Neuronal stem cell (in vitro differentiated cells): Measurements from ENCODE around the gene MAP3K7CL.

Source experiments
- DNase-seq: peaks from one replicate; pipeline ENCODE4 v3.0.0-alpha.2; 2013; ENCODE audit warnings: low spot score
- H2AFZ ChIP-seq: one replicate; pipeline ENCODE4 v1.6.1; 2013; ENCODE audit warnings: mild to moderate bottlenecking, low read length, inconsistent platforms
- H2AK5ac ChIP-seq: 2 replicates; pipeline ENCODE4 v1.6.1; 2013; ENCODE audit warnings: low read depth, mild to moderate bottlenecking, inconsistent platforms, low read length, moderate library complexity, mixed read lengths
- H2BK120ac ChIP-seq: 2 replicates; pipeline ENCODE4 v1.6.1; 2013; ENCODE audit warnings: low read depth, mild to moderate bottlenecking, inconsistent platforms, low read length, moderate library complexity, mixed read lengths
- H2BK12ac ChIP-seq: one replicate; pipeline ENCODE4 v1.6.1; 2013; ENCODE audit warnings: low read length, inconsistent platforms
- H2BK15ac ChIP-seq: 2 replicates; pipeline ENCODE4 v1.6.1; 2013; ENCODE audit warnings: mild to moderate bottlenecking, low read length, inconsistent platforms, mixed read lengths
- H2BK5ac ChIP-seq: one replicate; pipeline ENCODE4 v1.6.1; 2013; ENCODE audit warnings: inconsistent platforms, mild to moderate bottlenecking, low read length, moderate library complexity
- H3K14ac ChIP-seq: one replicate; pipeline ENCODE4 v1.6.1; 2013; ENCODE audit warnings: low read length, inconsistent platforms
- H3K18ac ChIP-seq: 2 replicates; pipeline ENCODE4 v1.6.1; 2013; ENCODE audit warnings: low read length, inconsistent platforms
- H3K23ac ChIP-seq: 2 replicates; pipeline ENCODE4 v1.6.1; 2013; ENCODE audit warnings: low read depth, mild to moderate bottlenecking, mixed read lengths, low read length, inconsistent platforms; ENCODE audit not compliant: poor library complexity
- H3K27ac ChIP-seq: replicated peaks from 3 replicates; pipeline ENCODE4 v1.5.1; 2013; ENCODE audit warnings: low read length, inconsistent platforms
- H3K27me3 ChIP-seq, 3 experiments: 2 replicates each; pipeline ENCODE4 v1.6.1; 2013; ENCODE audit warnings: low read length in 3 of 3, mild to moderate bottlenecking in 2 of 3, inconsistent platforms in 1 of 3, low read depth in 1 of 3, mixed read lengths in 1 of 3, moderate library complexity in 1 of 3; ENCODE audit not compliant: control insufficient read depth in 3 of 3, insufficient read depth in 3 of 3
- H3K36me3 ChIP-seq, 2 donors: replicated peaks in 1 of 2; 2 replicates each; pipeline ENCODE4 v1.6.1; 2013; ENCODE audit warnings: low read length in 2 of 2; ENCODE audit not compliant: control insufficient read depth in 2 of 2, insufficient read depth in 2 of 2
- H3K4ac ChIP-seq: 2 replicates; pipeline ENCODE4 v1.6.1; 2013; ENCODE audit warnings: inconsistent platforms, mild to moderate bottlenecking, low read length, moderate library complexity
- H3K4me1 ChIP-seq, 2 donors: 1 replicate in 1 of 2; 2 replicates in 1 of 2; pipeline ENCODE4 v1.6.1; 2013; ENCODE audit warnings: low read length in 2 of 2, low read depth in 1 of 2; ENCODE audit not compliant: control insufficient read depth in 2 of 2, insufficient read depth in 1 of 2
- H3K4me2 ChIP-seq: one replicate; pipeline ENCODE4 v1.6.1; 2013; ENCODE audit warnings: mild to moderate bottlenecking, low read length, inconsistent platforms; ENCODE audit not compliant: insufficient read depth, poor library complexity, severe bottlenecking
- H3K4me3 ChIP-seq, 2 donors: 2 replicates each; pipeline ENCODE4 v1.5.1; 2013; ENCODE audit warnings: low read length in 2 of 2, mild to moderate bottlenecking in 2 of 2, inconsistent platforms in 1 of 2, moderate library complexity in 1 of 2
- H3K79me1 ChIP-seq: one replicate; pipeline ENCODE4 v1.6.1; 2013; ENCODE audit warnings: low read depth, mild to moderate bottlenecking, inconsistent platforms, low read length, moderate library complexity
- H3K9ac ChIP-seq: one replicate; pipeline ENCODE4 v1.6.1; 2013; ENCODE audit warnings: mild to moderate bottlenecking, low read depth, low read length, inconsistent platforms; ENCODE audit not compliant: poor library complexity
- H3K9me3 ChIP-seq, 2 donors: replicated peaks in 1 of 2; 2 replicates each; pipeline versions ENCODE3 to v1.6.1; 2013; ENCODE audit warnings: low read length in 2 of 2, mild to moderate bottlenecking in 2 of 2, inconsistent platforms in 1 of 2, low read depth in 1 of 2, mixed read lengths in 1 of 2, moderate library complexity in 1 of 2; ENCODE audit not compliant: control insufficient read depth in 2 of 2, insufficient read depth in 1 of 2
- H4K8ac ChIP-seq: one replicate; pipeline ENCODE4 v1.6.1; 2013; ENCODE audit warnings: low read depth, mild to moderate bottlenecking, inconsistent platforms, low read length, moderate library complexity
- H4K91ac ChIP-seq: one replicate; pipeline ENCODE4 v1.6.1; 2013; ENCODE audit warnings: low read length, low read depth, mild to moderate bottlenecking, inconsistent platforms; ENCODE audit not compliant: poor library complexity
- WGBS, 2 donors: extraction: QIAGEN DNeasy Blood & Tissue Kit; methylation state at CpG; one replicate each; pipeline ENCODE4 v1.1.7; 2013; ENCODE audit warnings: missing lambda C conversion rate in 2 of 2, mixed read lengths in 1 of 2; ENCODE audit not compliant: insufficient read length in 2 of 2, insufficient replicate concordance in 1 of 2; ENCODE audit errors: extremely low coverage in 2 of 2; 5-methylcytosine and 5-hydroxymethylcytosine counted together

MAP3K7CL gene

DNA sequence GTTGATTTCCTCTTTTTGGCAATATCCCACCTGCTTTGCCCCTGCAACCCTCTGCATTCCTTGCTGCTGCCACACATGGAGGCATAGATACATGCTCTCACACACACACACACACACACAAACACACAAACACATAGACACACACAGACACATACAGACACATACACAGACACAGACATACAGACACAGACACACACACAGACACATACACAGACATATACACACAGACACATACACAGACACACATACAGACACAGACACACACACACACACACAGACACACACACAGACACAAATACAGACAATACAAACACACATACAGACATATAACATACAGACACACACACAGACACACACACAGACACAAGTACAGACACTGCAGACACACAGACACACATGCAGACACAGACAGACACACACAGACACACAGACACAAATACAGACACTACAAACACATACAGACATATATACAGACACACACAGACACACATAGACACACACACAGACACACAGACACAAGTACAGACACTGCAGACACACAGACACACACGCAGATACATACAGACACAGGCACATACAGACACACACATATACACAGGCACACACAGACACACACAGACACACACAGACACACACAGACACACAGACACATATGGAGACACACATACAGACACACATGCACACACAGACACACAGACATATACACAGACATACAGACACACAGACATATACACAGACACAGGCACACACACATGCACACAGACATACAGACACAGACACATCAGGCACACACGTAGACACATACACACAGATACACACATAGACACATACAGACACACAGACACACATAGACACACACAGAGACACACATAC lies 83.3 kb downstream of the MAP3K7CL start:
- H3K36me3 ChIP-seq, result no peaks in the 10 kb centered on the region
- no peak overlapping the region for H2BK12ac ChIP-seq
- no peaks in the 10 kb centered on the region for H3K4me1 ChIP-seq
- H3K9ac ChIP-seq, result no peak overlapping the region
- H3K27me3 ChIP-seq, result no peaks in the 10 kb centered on the region
- no peak overlapping the region for H2AFZ ChIP-seq
- no peak overlapping the region for H4K91ac ChIP-seq
- no peaks in the 10 kb centered on the region for H3K79me1 ChIP-seq
- H3K4me3 ChIP-seq, result peak overlapping the region in 1 of 2 donors; percentile 31
- H3K23ac ChIP-seq, result no peak overlapping the region
- H2BK5ac ChIP-seq, result no peak overlapping the region
- H3K9me3 ChIP-seq, result no peaks in the 10 kb centered on the region
- no CpG with 5 or more reads among the region's 2 CpGs for WGBS, 2 donors
- H3K4ac ChIP-seq, result no peak overlapping the region
- H4K8ac ChIP-seq, result no peak overlapping the region
- H2BK120ac ChIP-seq, result no peak overlapping the region
- H3K14ac ChIP-seq, result no peak overlapping the region
- no peak overlapping the region for H3K18ac ChIP-seq
- H3K27ac ChIP-seq, result no peak overlapping the region
- DNase-seq, result no peak
- no peak overlapping the region for H2AK5ac ChIP-seq
- no peak overlapping the region for H3K4me2 ChIP-seq
- H2BK15ac ChIP-seq, result no peak overlapping the region

DNA sequence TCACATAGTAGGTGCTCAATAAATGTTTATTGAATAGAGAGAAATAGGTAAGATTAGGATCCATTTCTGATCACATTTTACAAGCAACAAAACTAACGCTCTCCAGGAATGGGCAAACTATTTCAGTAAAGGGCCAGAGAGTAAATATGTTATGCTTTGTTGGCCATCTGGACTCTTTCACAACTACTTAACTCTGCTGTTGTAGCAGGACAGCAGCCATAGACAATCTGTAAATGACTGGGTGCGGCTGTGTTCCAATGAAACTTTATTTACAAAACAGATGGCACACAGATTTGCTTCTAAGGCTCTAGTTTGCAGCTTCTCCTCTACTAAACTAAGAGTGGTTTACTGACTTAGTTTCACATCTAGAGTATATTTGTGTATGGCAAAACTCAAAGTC lies 85.3 kb downstream of the MAP3K7CL start:
- Histone ChIP-seq H2BK12ac (no peak overlapping the region), H3K4me1 (no peaks in the 10 kb centered on the region), H2BK5ac (no peak overlapping the region), H4K8ac (no peak overlapping the region), H3K4ac (no peak overlapping the region), H3K27me3 (no peaks in the 10 kb centered on the region), H3K4me3 (no peak overlapping the region), H2BK15ac (no peak overlapping the region), H3K14ac (no peak overlapping the region), H3K36me3 (no peaks in the 10 kb centered on the region), H4K91ac (no peak overlapping the region), H3K9ac (no peak overlapping the region), H3K9me3 (no peaks in the 10 kb centered on the region), H2BK120ac (no peak overlapping the region), H3K79me1 (no peaks in the 10 kb centered on the region), H3K23ac (no peak overlapping the region), H2AFZ (no peak overlapping the region), H3K27ac (no peak overlapping the region), H2AK5ac (no peak overlapping the region), H3K4me2 (no peak overlapping the region), H3K18ac (no peak overlapping the region)
- DNase-seq, result no peak
- no CpG with 5 or more reads among the region's 2 CpGs for WGBS, 2 donors

DNA sequence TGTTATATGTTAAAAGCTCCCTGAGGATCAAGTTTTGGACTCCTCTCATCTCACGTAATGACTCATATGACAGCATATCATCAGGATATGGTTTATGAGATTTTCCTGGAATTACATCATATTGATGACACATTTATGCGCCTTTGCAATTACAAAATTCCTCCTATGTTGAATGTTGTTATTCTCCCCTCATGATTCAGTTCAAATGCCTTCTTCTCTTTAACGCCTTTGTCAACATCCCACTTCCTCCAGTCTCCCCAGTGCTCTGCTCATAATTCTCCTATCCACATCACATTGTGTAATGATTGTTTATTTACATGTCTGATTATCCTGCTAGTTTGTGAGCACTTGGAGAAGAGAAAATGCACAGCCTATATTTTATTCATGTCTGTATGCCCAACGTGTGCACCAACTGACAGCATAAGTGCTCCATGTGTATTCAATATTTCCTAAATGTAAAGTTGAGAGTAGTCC lies 87.4 kb downstream of the MAP3K7CL start:
- H3K9me3 ChIP-seq, result peaks cover 0 to 5% of the 10 kb centered on the region in 2 donors
- no peak overlapping the region for H4K91ac ChIP-seq
- no peaks in the 10 kb centered on the region for H3K4me1 ChIP-seq
- H3K79me1 ChIP-seq, result no peaks in the 10 kb centered on the region
- no peak overlapping the region for H3K4me2 ChIP-seq
- no peak overlapping the region for H3K18ac ChIP-seq
- WGBS, 2 donors, result no CpG with 5 or more reads among the region's 4 CpGs
- H3K23ac ChIP-seq, result no peak overlapping the region
- H2AFZ ChIP-seq, result no peak overlapping the region
- no peak overlapping the region for H4K8ac ChIP-seq
- no peaks in the 10 kb centered on the region for H3K27me3 ChIP-seq
- no peak overlapping the region for H2AK5ac ChIP-seq
- no peak overlapping the region for H2BK5ac ChIP-seq
- H2BK120ac ChIP-seq, result no peak overlapping the region
- H3K27ac ChIP-seq, result no peak overlapping the region
- no peak overlapping the region for H3K4me3 ChIP-seq
- no peak overlapping the region for H3K14ac ChIP-seq
- H3K4ac ChIP-seq, result no peak overlapping the region
- H3K36me3 ChIP-seq, result no peaks in the 10 kb centered on the region
- no peak overlapping the region for H2BK12ac ChIP-seq
- no peak overlapping the region for H2BK15ac ChIP-seq
- no peak for DNase-seq
- H3K9ac ChIP-seq, result no peak overlapping the region

DNA sequence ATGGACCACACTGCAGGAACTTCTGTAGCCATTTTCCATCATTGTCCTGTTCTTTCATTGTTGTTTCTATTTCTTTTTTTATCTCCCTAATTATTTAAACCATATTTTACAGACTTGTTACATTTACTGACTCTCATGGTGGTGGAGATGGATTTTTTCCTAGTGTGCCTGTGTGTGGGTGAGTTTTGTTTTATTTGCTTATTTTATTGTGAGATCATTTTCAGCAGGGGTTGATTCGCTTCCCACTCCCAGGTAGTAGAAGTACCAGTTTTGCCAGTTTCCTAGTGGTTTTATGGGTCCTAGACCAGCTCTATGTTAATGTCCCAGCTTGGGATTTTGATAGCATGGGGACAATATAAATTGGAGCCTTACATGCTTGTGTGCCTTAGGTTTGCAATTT lies 88.3 kb downstream of the MAP3K7CL start:
- Histone ChIP-seq H3K4me1 (no peaks in the 10 kb centered on the region), H2BK12ac (no peak overlapping the region), H3K9ac (no peak overlapping the region), H3K18ac (no peak overlapping the region), H3K27me3 (no peaks in the 10 kb centered on the region), H3K4me2 (no peak overlapping the region), H3K79me1 (no peaks in the 10 kb centered on the region), H3K4me3 (no peak overlapping the region), H4K8ac (no peak overlapping the region), H2AK5ac (no peak overlapping the region), H3K4ac (no peak overlapping the region), H4K91ac (no peak overlapping the region), H2BK15ac (no peak overlapping the region), H3K36me3 (no peaks in the 10 kb centered on the region), H3K27ac (no peak overlapping the region), H2BK120ac (no peak overlapping the region), H3K23ac (no peak overlapping the region), H3K9me3 (peaks cover 0 to 5% of the 10 kb centered on the region in 2 donors), H3K14ac (no peak overlapping the region), H2BK5ac (no peak overlapping the region), H2AFZ (no peak overlapping the region)
- WGBS, 2 donors, result no CpG with 5 or more reads among the region's 1 CpG
- no peak for DNase-seq
